SK-N-SH (cell line): Measurements from ENCODE around the gene ATP6V1B1. TPM values are rescaled to one million over a fixed set of nuclear protein-coding genes. Genes with fewer than 3 reads are reported as not detected.

Experiments used
- CTCF ChIA-PET: fragments of 300-600, 350-600 bp; formaldehyde crosslinking; extraction: SDS; loops from one replicate; lab custom pipeline; 2021; lab: Yijun Ruan, JAX
- POLR2A ChIA-PET: fragments of 350-600 bp; sonication (Branson Sonifier 250); formaldehyde crosslinking; extraction: SDS; loops from one replicate; lab custom pipeline; 2020; ENCODE audit warnings: antibody characterized with exemption, inconsistent platforms; lab: Yijun Ruan, JAX
- DNase-seq: peaks from one replicate; pipeline ENCODE4 v3.0.0; 2012
- H2AFZ ChIP-seq: fragments of 200-600 bp; sonication (generic); 2 replicates; pipeline ENCODE4 v1.8.1; 2016; ENCODE audit warnings: antibody characterized with exemption, mild to moderate bottlenecking, low read depth
- H3F3A ChIP-seq: fragments of 200-600 bp; sonication (generic); replicated peaks from 2 replicates; pipeline ENCODE3; 2016; ENCODE audit warnings: antibody characterized with exemption, mild to moderate bottlenecking; ENCODE audit not compliant: insufficient read depth
- H3K27ac ChIP-seq, 2 experiments: fragments of 200-500 bp in 1 of 2; fragments of 200-600 bp in 1 of 2; sonication (Bioruptor generic) in 1 of 2; sonication (generic), shearing (Covaris generic) in 1 of 2; 2 replicates each; pipeline versions ENCODE4 v1.5.1 to v1.6.1; 2014 to 2016; ENCODE audit warnings: low read depth in 2 of 2, inconsistent platforms in 1 of 2, low read length in 1 of 2, mild to moderate bottlenecking in 1 of 2, mixed read lengths in 1 of 2
- H3K27me3 ChIP-seq: fragments of 200-600 bp; sonication (generic), shearing (Covaris generic); 2 replicates; pipeline ENCODE4 v1.6.1; 2016; ENCODE audit warnings: mixed run types; ENCODE audit not compliant: insufficient read depth
- H3K36me3 ChIP-seq, 2 experiments: fragments of 200-500 bp in 1 of 2; fragments of 200-600 bp in 1 of 2; sonication (Bioruptor generic) in 1 of 2; sonication (generic) in 1 of 2; replicated peaks in 1 of 2; 2 replicates each; pipeline versions ENCODE3 to v1.5.1; 2014 to 2016; ENCODE audit warnings: low read length in 1 of 2, mild to moderate bottlenecking in 1 of 2; ENCODE audit not compliant: insufficient read depth in 2 of 2, control insufficient read depth in 1 of 2
- H3K4me1 ChIP-seq, 2 experiments: fragments of 200-500 bp in 1 of 2; fragments of 200-600 bp in 1 of 2; sonication (Bioruptor generic) in 1 of 2; sonication (generic), shearing (Covaris generic) in 1 of 2; 2 replicates each; pipeline versions ENCODE4 v1.5.1 to v1.6.1; 2014 to 2016; ENCODE audit warnings: low read depth in 1 of 2, low read length in 1 of 2, mixed run types in 1 of 2; ENCODE audit not compliant: insufficient read depth in 2 of 2, control insufficient read depth in 1 of 2
- H3K4me2 ChIP-seq: fragments of 200-600 bp; sonication (generic), shearing (Covaris generic); 2 replicates; pipeline ENCODE4 v1.6.1; 2017; ENCODE audit warnings: mixed run types
- H3K4me3 ChIP-seq, 2 experiments: fragments of 200-500 bp in 1 of 2; fragments of 200-600 bp in 1 of 2; sonication (Bioruptor generic) in 1 of 2; sonication (generic), shearing (Covaris generic) in 1 of 2; 2 replicates each; pipeline versions ENCODE4 v1.5.1 to v1.8.1; 2014 to 2016; ENCODE audit warnings: low read depth in 2 of 2, inconsistent platforms in 1 of 2, low read length in 1 of 2, mild to moderate bottlenecking in 1 of 2, mixed read lengths in 1 of 2, moderate library complexity in 1 of 2
- H3K79me2 ChIP-seq: fragments of 200-600 bp; sonication (generic); 2 replicates; pipeline ENCODE4 v1.8.1; 2017; ENCODE audit warnings: mild to moderate bottlenecking; ENCODE audit not compliant: insufficient read depth
- H3K9ac ChIP-seq: fragments of 200-600 bp; sonication (generic); 2 replicates; pipeline ENCODE4 v1.6.1; 2017; ENCODE audit warnings: mixed run types
- H3K9me2 ChIP-seq: fragments of 200-600 bp; sonication (generic); 2 replicates; pipeline ENCODE4 v1.6.1; 2017; ENCODE audit warnings: mixed run types
- H3K9me3 ChIP-seq: fragments of 200-600 bp; sonication (generic); 2 replicates; pipeline ENCODE4 v1.6.1; 2017; ENCODE audit warnings: mixed run types, mild to moderate bottlenecking, moderate library complexity
- H4K20me1 ChIP-seq: fragments of 200-600 bp; sonication (generic); 2 replicates; pipeline ENCODE4 v1.6.1; 2017; ENCODE audit warnings: mild to moderate bottlenecking, mixed run types; ENCODE audit not compliant: insufficient read depth
- CHD2 ChIP-seq: fragments of 150-350 bp; IDR thresholded peaks from 2 replicates; pipeline ENCODE4 v1.6.1; 2018; ENCODE audit warnings: low read length; ENCODE audit not compliant: partially characterized antibody
- ELF1 ChIP-seq: IDR thresholded peaks from 2 replicates; pipeline ENCODE4 v1.4.0; 2012
- JUND ChIP-seq: IDR thresholded peaks from 2 replicates; pipeline ENCODE4 v1.4.0; 2012
- MXI1 ChIP-seq: IDR thresholded peaks from 2 replicates; pipeline ENCODE4 v1.6.1; 2012; ENCODE audit warnings: mild to moderate bottlenecking, low read depth, low read length, improper control_type of control experiment
- NRF1 ChIP-seq: IDR thresholded peaks from 2 replicates; pipeline ENCODE4 v1.6.1; 2012; ENCODE audit warnings: low read depth, mild to moderate bottlenecking, low read length
- RAD21 ChIP-seq: IDR thresholded peaks from 2 replicates; pipeline ENCODE4 v1.6.1; 2012; ENCODE audit warnings: mild to moderate bottlenecking, low read length
- RCOR1 ChIP-seq: fragments of 150-350 bp; IDR thresholded peaks from 2 replicates; pipeline ENCODE4 v1.6.1; 2017; ENCODE audit warnings: antibody characterized with exemption, low read length
- RXRA ChIP-seq: IDR thresholded peaks from 2 replicates; pipeline ENCODE4 v1.4.0; 2012; ENCODE audit warnings: low read depth, mild to moderate bottlenecking, borderline replicate concordance
- SIN3A ChIP-seq: IDR thresholded peaks from 2 replicates; pipeline ENCODE4 v1.6.1; 2012; ENCODE audit warnings: low read depth, mild to moderate bottlenecking, low read length, moderate library complexity, borderline replicate concordance
- TAF1 ChIP-seq: IDR thresholded peaks from 2 replicates; pipeline ENCODE4 v1.6.1; 2012; ENCODE audit warnings: low read depth, mild to moderate bottlenecking, low read length, moderate library complexity, borderline replicate concordance
- TEAD4 ChIP-seq: IDR thresholded peaks from 2 replicates; pipeline ENCODE4 v1.4.0; 2012; ENCODE audit warnings: mild to moderate bottlenecking, borderline replicate concordance; ENCODE audit not compliant: insufficient read depth
- WGBS: methylation state at CpG from one replicate; pipeline ENCODE4 v1.1.6; 2017; ENCODE audit warnings: low lambda C conversion rate; 5-methylcytosine and 5-hydroxymethylcytosine counted together
- polyA plus RNA-seq, 3 experiments: library from polyadenylated mRNA; depleted of rRNA; stranded (reverse); fragments of >200 nt; gene quantifications; 2 replicates each; pipeline ENCODE4 v1.2.3, GENCODE V29; 2012
- TF ChIP-seq, protein P1 (sequence below): IDR thresholded peaks from 2 replicates; pipeline ENCODE4 v1.4.0; 2012; ENCODE audit warnings: low read depth, borderline replicate concordance
- TF ChIP-seq, protein P2 (sequence below): IDR thresholded peaks from 2 replicates; pipeline ENCODE4 v1.6.1; 2012; ENCODE audit warnings: mild to moderate bottlenecking, low read depth, low read length, moderate library complexity
- TF ChIP-seq, protein P3 (sequence below): IDR thresholded peaks from 2 replicates; pipeline ENCODE4 v1.4.0; 2012; ENCODE audit warnings: low read depth, borderline replicate concordance
- TF ChIP-seq, protein P4 (sequence below): IDR thresholded peaks from 2 replicates; pipeline ENCODE4; 2012

The ATP6V1B1 gene
- polyA plus RNA-seq, 1 of the 3 experiments (the other 2 are of a cell fraction) = 4.9 TPM

DNA sequence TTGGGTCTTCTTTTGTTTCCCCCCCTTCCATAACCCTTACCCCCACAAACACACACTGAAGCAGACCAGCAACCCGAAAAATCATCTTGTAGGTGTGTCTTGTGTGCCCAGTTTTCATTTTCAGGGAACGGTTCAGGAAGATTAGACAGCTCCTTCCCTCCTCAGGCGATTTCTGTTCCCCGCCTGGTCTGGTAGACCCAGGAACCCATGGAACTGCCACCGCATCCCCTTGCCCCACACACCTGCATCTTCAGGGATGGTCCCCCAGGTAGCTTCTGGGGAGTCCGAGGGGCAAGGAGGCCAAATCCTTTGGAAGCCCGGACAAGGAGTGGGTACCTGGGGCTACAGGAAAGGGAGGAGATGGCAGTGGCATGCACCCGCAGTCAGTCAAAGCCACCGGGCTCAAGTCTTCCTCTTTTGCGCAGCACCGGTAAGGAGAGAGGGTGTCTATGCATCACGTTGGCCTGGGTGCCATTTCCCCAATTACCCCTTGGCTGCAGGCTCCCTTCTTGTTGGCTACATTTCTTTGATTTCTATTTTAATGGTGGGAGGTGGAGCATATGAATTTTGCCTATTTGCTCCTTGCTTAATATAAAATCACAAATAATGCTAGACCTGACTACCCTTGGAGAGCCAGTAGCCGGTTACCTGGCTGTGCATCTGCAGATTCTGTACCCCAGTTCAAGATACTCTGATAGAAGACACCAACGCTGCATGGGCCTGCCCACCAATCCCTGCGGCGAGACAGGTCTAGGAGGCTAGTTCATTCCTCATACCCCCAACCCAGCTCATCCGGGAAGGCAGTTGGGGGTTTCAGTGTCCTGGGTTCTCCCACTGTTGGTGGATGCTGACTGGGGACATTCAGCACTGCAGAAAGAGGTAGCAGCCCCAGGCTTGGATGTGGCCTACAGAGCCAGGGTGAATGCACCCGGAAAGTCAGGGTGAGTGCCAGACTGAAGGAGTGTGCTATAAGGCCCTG is 30.0 kb upstream of the ATP6V1B1 start:
- no peaks in the 10 kb centered on the region for H3K9me3 ChIP-seq
- no peak overlapping the region for H3K9ac ChIP-seq
- ChIA-PET POLR2A (no interaction called here), CTCF (interaction anchor here (0.9 to 1.4 kb wide), 3 partner anchors 11 to 35 kb away, joined by 3 to 4 read pairs (median 4); no protein-coding TSS in a partner anchor)
- H3K27ac ChIP-seq = no peak overlapping the region
- no peaks in the 10 kb centered on the region for H3K27me3 ChIP-seq
- no peaks in the 10 kb centered on the region for H3K9me2 ChIP-seq
- WGBS = 97% methylated on average over 14 of the region's 18 CpGs
- H3K4me3 ChIP-seq = no peak overlapping the region
- H3K79me2 ChIP-seq = peaks cover 15% of the 10 kb centered on the region
- no peak overlapping the region for H2AFZ ChIP-seq
- DNase-seq = no peak
- H3K4me2 ChIP-seq = no peak overlapping the region
- peaks cover 0 to 8% of the 10 kb centered on the region in 2 experiments; a peak in 2 of 4 replicates for H3K4me1 ChIP-seq
- H3K36me3 ChIP-seq = peaks cover 7 to 12% of the 10 kb centered on the region in 2 experiments
- no peaks in the 10 kb centered on the region; the same call in 1 of the 2 replicates for H4K20me1 ChIP-seq
- H3F3A ChIP-seq = peaks cover 7% of the 10 kb centered on the region
- TF ChIP-seq ELF1 (no peak), TAF1 (no peak), RCOR1 (no peak), JUND (no peak), CHD2 (no peak), RAD21 (no peak), SIN3A (no peak), NRF1 (no peak), MXI1 (no peak), RXRA (no peak), TEAD4 (no peak)
- TF ChIP-seq, protein P1, sequence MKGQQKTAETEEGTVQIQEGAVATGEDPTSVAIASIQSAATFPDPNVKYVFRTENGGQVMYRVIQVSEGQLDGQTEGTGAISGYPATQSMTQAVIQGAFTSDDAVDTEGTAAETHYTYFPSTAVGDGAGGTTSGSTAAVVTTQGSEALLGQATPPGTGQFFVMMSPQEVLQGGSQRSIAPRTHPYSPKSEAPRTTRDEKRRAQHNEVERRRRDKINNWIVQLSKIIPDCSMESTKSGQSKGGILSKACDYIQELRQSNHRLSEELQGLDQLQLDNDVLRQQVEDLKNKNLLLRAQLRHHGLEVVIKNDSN = no peak
- TF ChIP-seq, protein P2, sequence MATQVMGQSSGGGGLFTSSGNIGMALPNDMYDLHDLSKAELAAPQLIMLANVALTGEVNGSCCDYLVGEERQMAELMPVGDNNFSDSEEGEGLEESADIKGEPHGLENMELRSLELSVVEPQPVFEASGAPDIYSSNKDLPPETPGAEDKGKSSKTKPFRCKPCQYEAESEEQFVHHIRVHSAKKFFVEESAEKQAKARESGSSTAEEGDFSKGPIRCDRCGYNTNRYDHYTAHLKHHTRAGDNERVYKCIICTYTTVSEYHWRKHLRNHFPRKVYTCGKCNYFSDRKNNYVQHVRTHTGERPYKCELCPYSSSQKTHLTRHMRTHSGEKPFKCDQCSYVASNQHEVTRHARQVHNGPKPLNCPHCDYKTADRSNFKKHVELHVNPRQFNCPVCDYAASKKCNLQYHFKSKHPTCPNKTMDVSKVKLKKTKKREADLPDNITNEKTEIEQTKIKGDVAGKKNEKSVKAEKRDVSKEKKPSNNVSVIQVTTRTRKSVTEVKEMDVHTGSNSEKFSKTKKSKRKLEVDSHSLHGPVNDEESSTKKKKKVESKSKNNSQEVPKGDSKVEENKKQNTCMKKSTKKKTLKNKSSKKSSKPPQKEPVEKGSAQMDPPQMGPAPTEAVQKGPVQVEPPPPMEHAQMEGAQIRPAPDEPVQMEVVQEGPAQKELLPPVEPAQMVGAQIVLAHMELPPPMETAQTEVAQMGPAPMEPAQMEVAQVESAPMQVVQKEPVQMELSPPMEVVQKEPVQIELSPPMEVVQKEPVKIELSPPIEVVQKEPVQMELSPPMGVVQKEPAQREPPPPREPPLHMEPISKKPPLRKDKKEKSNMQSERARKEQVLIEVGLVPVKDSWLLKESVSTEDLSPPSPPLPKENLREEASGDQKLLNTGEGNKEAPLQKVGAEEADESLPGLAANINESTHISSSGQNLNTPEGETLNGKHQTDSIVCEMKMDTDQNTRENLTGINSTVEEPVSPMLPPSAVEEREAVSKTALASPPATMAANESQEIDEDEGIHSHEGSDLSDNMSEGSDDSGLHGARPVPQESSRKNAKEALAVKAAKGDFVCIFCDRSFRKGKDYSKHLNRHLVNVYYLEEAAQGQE = no peak
- TF ChIP-seq, protein P3, sequence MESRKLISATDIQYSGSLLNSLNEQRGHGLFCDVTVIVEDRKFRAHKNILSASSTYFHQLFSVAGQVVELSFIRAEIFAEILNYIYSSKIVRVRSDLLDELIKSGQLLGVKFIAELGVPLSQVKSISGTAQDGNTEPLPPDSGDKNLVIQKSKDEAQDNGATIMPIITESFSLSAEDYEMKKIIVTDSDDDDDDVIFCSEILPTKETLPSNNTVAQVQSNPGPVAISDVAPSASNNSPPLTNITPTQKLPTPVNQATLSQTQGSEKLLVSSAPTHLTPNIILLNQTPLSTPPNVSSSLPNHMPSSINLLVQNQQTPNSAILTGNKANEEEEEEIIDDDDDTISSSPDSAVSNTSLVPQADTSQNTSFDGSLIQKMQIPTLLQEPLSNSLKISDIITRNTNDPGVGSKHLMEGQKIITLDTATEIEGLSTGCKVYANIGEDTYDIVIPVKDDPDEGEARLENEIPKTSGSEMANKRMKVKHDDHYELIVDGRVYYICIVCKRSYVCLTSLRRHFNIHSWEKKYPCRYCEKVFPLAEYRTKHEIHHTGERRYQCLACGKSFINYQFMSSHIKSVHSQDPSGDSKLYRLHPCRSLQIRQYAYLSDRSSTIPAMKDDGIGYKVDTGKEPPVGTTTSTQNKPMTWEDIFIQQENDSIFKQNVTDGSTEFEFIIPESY = no peak
- TF ChIP-seq, protein P4, sequence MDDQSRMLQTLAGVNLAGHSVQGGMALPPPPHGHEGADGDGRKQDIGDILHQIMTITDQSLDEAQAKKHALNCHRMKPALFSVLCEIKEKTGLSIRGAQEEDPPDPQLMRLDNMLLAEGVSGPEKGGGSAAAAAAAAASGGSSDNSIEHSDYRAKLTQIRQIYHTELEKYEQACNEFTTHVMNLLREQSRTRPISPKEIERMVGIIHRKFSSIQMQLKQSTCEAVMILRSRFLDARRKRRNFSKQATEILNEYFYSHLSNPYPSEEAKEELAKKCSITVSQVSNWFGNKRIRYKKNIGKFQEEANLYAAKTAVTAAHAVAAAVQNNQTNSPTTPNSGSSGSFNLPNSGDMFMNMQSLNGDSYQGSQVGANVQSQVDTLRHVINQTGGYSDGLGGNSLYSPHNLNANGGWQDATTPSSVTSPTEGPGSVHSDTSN = no peak
